GM18951 (cell line): Measurements from ENCODE around the gene SH3RF3.
"Not testable (repeated sequence)": the region's sequence is repeated elsewhere in the genome, so short reads cannot be mapped to it uniquely, and the experiment has no call there.

ENCODE experiments used
- POLR2A ChIP-seq: IDR thresholded peaks from 4 replicates; pipeline ENCODE4 v1.6.1; 2011; ENCODE audit warnings: mild to moderate bottlenecking; ENCODE audit not compliant: insufficient read length, insufficient read depth; ENCODE audit errors: extremely low read depth
- in situ Hi-C: fragments of 300-500 bp; cut with MboI; formaldehyde crosslinking; loops from one replicate; pipeline ENCODE4 v1.12.0; 2022; ENCODE audit warnings: low sequenced_read_pairs, mixed read lengths, inconsistent platforms; ENCODE audit not compliant: unreplicated experiment

The SH3RF3 gene

DNA sequence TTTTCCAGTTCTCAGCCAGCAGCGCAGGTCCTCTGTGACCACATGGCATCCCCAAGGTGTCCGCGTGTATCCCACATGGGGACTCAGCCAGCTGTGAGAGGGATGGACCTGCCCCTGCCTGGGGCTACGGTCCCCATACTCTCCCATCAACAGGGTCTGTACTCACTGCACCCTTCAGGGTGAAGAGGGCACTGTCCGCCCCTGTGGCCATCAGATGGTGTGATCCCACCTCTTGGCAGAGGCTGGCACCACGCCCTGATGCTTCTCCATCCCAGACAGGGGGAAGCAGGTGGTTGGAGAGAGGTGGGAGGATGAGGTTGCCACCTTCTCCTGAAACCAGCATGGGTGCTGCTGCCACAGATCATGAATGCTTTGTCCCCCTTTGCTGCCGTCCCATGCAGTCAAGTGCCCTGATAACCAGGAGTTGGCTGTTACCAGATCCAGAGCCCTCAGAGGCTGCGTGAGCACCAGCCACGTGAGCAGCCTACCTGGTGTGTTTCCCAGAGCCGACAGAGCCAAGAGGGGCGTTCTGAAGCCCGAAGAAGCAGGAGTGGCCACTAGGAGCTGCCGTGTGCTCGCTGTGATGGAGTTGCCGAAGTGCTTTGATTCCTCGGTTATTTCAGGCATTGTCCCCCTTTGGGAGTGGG is 93.9 kb downstream of the SH3RF3 start:
- no peak for TF ChIP-seq POLR2A
- in situ Hi-C loops, result no loop called here

- TF ChIP-seq POLR2A, result no peak
- in situ Hi-C loops, result no loop called here
Measured at GRCh38 chr2:109223490-109223889, 94.5 kb downstream of the SH3RF3 start.

- in situ Hi-C loops, result not testable (repeated sequence)
Measured at GRCh38 chr2:109224341-109224740, 95.3 kb downstream of the SH3RF3 start.

DNA sequence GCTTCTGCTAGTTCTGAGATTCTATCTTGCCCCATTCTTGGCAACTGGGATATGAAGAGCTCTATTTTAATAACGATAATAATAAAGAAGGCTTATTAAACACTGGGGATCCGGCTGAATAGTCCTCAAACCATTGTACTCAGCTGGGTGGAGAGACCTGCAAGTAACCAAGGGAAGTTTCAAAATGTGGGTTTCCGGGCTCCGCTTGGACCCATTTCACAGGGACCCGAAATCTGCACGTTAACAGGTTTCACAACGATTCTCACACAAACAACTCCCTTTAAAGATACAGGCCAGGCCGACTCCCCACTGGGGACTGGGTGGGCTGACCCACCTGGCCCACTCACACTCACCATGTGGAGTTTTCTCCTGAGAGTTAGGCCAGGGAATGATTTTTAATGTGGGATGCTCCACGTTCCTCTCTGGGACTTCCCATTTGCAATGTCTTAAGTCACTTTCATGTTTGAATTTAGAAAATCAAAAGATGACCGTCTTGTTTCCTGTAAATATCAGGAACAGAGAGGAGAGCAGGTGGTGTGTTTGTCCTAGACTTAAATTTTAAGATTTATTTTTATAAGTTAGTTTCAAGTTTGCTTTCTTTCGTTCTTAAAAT is 96.3 kb downstream of the SH3RF3 start:
- TF ChIP-seq POLR2A, result no peak
- in situ Hi-C loops, result no loop called here

GRCh38 chr2:109226128-109226527 is 97.1 kb downstream of the SH3RF3 start:
- in situ Hi-C loops, result no loop called here
- no peak for TF ChIP-seq POLR2A

DNA sequence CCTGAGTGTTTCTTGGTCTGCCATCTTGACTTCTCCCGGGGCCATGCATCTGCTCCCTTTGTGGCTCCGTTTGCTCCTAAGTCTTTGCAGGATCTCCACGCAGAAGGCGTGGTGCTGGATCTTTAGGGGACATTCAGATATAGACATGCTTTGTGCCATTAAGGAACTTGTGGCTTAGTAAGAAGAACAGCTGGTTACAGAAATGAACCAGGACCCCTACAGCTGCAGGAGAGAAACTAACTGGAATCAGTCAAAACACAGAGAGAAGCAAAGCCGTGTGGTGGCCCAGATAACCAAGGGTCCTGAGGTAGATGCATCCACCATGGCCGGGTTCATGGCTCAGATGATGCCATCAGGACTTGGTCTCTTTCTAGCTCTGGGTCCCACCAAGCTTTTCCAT is 97.6 kb downstream of the SH3RF3 start:
- no peak for TF ChIP-seq POLR2A
- in situ Hi-C loops, result no loop called here

DNA sequence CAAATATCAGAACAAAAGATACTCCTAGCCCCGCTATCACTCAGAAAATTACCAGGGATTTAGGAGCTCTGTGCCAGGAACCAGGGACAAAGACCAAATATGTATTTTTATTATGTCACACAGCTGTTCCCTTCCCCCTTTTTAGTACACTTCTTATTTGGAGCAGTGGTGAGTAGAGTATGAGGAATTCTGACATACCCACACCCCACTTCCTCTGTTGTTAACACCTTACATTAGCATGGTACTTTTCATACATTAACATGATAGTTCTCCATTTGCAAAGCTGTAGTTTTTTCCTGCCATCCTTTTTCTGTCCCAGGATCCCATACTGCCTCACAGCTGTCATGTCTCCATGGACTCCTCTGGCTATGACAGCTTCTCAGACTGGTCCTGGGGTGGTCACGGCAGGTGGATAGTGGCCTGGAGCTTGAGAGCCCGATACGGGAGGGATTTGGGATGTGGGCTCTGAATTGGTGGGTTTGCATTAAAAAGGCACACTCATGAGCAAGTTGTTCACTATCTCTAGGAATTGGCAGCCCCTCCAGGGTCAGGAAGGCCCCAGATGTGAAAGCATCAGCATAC is 100.2 kb downstream of the SH3RF3 start:
- in situ Hi-C loops, result no loop called here
- TF ChIP-seq POLR2A, result no peak

GRCh38 chr2:109230941-109231420 is 102.0 kb downstream of the SH3RF3 start:
- in situ Hi-C loops, result no loop called here
- no peak for TF ChIP-seq POLR2A

GRCh38 chr2:109231428-109231827 is 102.4 kb downstream of the SH3RF3 start:
- in situ Hi-C loops, result no loop called here
- TF ChIP-seq POLR2A, result no peak

DNA sequence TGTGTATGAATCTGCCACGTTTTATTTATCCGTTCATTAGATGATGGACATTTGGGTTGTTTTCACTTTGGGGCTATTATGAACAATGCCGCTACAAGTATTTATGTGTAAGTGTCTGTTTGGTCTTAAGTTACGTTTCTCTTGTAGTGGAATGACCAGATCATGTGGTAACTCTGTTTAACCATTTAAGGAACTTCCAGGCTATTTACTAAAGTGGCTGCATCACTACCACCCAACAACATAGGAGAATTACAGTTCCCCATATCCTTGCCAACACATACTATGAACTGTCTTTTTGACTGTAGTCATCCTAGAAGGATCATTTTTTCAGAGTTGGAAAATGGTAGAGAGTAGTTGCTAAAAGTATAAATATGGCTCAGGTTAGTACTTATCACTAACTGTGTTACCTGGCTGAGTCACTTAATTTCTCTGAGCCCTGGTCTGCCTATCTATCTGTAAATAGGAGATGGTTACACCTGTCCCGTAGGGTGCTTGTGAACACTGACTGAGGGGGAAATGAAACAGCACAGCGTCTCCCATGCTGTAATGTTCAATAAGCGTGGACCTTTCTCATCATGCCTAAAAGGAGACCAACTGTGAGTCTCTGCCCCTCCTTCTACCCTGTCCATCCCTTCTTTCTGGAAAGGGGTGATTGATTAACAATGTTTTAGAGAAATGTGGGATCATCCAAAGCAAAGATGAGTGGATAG is 103.1 kb downstream of the SH3RF3 start:
- no peak for TF ChIP-seq POLR2A
- in situ Hi-C loops, result no loop called here

DNA sequence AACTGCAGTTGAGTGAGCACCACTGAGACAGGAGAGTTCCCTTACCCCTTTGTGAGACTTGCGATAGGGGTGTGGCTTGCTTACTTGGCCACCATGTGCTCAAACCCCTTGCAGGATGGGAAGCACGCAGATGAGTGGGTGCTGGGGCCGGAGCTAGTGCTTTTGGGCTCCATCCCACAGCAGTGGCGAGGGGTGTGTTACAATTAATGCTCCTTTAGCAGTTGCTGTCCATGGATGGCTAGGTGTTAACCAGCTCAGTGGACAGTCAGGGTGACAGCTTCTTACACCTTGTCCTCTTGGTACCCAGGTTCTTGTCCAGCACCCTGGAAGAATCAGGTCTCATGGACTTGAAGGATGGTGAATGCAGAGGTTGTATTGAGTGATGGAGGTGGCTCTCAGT is 103.9 kb downstream of the SH3RF3 start:
- in situ Hi-C loops, result no loop called here
- TF ChIP-seq POLR2A, result no peak

GRCh38 chr2:109233643-109234042 is 104.6 kb downstream of the SH3RF3 start:
- TF ChIP-seq POLR2A, result no peak
- in situ Hi-C loops, result no loop called here

- no peak for TF ChIP-seq POLR2A
- in situ Hi-C loops, result no loop called here
Measured at GRCh38 chr2:109234355-109234754, 105.3 kb downstream of the SH3RF3 start.

GRCh38 chr2:109236147-109236546 is 107.1 kb downstream of the SH3RF3 start:
- no peak for TF ChIP-seq POLR2A
- in situ Hi-C loops, result no loop called here
